ENCODE data around the gene PEAK3.

DNA sequence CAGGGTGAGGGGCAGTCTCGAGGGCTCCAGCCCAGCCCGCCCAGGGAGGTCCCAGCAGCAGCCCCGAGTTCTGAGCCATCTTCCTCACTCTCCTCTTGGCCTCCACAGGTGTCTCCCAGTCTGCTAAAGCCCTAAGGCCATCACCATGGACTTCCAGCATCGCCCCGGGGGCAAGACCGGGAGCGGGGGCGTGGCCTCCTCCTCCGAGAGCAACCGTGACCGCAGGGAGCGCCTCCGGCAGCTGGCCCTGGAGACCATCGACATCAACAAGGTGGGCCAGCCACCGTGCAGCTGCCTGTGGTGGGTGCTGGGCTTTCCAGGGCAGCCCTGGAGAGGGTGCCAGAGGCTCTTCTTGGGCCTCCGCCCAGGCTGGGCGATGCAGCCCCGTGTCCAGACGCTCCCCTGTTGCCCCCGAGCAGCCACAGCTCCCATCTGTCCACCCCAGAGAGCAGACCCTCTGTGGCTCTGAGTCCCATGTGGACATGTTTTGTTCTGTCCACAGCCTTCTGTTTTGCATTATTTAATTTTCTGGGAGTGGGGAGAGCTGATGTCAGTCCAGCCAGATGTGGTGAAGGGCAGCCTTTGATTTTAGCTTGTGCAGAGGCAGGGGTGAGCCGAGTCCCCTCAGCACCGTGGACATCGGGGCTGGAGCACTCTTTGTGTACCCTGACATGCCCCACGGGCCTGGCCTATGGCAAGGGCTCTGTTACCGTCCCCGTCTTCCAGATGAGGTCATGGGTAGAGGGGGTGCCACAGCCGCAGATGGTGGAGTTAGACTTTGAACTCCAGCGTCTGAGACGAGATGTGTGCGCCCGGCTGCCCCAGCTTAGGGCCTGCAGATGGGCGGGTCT is 38.5 kb downstream of the PEAK3 start:
- TF ChIP-seq, protein P1, sequence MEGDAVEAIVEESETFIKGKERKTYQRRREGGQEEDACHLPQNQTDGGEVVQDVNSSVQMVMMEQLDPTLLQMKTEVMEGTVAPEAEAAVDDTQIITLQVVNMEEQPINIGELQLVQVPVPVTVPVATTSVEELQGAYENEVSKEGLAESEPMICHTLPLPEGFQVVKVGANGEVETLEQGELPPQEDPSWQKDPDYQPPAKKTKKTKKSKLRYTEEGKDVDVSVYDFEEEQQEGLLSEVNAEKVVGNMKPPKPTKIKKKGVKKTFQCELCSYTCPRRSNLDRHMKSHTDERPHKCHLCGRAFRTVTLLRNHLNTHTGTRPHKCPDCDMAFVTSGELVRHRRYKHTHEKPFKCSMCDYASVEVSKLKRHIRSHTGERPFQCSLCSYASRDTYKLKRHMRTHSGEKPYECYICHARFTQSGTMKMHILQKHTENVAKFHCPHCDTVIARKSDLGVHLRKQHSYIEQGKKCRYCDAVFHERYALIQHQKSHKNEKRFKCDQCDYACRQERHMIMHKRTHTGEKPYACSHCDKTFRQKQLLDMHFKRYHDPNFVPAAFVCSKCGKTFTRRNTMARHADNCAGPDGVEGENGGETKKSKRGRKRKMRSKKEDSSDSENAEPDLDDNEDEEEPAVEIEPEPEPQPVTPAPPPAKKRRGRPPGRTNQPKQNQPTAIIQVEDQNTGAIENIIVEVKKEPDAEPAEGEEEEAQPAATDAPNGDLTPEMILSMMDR (IDR thresholded peaks at IDR 0.05; ENCODE audit: low read length) = no peak
- no peak for TF ChIP-seq EZH2 (optimal IDR thresholded peaks at IDR 0.05; ENCODE audit: low read depth, low read length)
- no peak for TF ChIP-seq EZH2phosphoT487 (IDR thresholded peaks at IDR 0.05; ENCODE audit: low read length)
